ENCODE measurements around the gene STMP1.

GRCh38 chr7:135719688-135720087 lies 57.4 kb downstream of the STMP1 start:
- TF ChIP-seq, protein P1, sequence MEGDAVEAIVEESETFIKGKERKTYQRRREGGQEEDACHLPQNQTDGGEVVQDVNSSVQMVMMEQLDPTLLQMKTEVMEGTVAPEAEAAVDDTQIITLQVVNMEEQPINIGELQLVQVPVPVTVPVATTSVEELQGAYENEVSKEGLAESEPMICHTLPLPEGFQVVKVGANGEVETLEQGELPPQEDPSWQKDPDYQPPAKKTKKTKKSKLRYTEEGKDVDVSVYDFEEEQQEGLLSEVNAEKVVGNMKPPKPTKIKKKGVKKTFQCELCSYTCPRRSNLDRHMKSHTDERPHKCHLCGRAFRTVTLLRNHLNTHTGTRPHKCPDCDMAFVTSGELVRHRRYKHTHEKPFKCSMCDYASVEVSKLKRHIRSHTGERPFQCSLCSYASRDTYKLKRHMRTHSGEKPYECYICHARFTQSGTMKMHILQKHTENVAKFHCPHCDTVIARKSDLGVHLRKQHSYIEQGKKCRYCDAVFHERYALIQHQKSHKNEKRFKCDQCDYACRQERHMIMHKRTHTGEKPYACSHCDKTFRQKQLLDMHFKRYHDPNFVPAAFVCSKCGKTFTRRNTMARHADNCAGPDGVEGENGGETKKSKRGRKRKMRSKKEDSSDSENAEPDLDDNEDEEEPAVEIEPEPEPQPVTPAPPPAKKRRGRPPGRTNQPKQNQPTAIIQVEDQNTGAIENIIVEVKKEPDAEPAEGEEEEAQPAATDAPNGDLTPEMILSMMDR (IDR thresholded peaks at IDR 0.05): no peak
- no peak for TF ChIP-seq POLR2A (IDR thresholded peaks at IDR 0.05)

All from uterus (tissue), 2 donors.